ENCODE measurements around the gene ARHGAP5. TPM values are rescaled to one million over a fixed set of nuclear protein-coding genes. Genes with fewer than 3 reads are reported as not detected.

Gene ARHGAP5
- total RNA-seq (2011; cell fraction: chromatin; rRNA removed; ENCODE audit: low replicate concordance), result 4.8 and 32.4 TPM in 2 replicates
- total RNA-seq (2011; cell fraction: nucleolus; rRNA removed), result 2.0 and 4.3 TPM in 2 replicates
- total RNA-seq (2011; cell fraction: nucleoplasm; rRNA removed), result 8.2 and 10.0 TPM in 2 replicates
- total RNA-seq (2014; rRNA removed) (10.2 and 10.4 TPM in 2 replicates), total RNA-seq (2014; rRNA removed; fragmentation: Illumina TruSeq; extraction: Trizol) (21.8 and 27.3 TPM in 2 replicates), total RNA-seq (2015; rRNA removed; fragmentation: Illumina TruSeq; extraction: Trizol) (21.1 and 21.2 TPM in 2 replicates), total RNA-seq (2021) (20.8 and 21.5 TPM in 2 replicates), polyA plus RNA-seq (2011; rRNA removed) (10.4 and 12.7 TPM in 2 replicates), polyA plus RNA-seq (2014; fragmentation: Illumina TruSeq; extraction: Trizol) (9.6 and 12.1 TPM in 2 replicates), polyA plus RNA-seq (2014; fragmentation: Nextera tagmentation; extraction: Ambion mirVana) (1 to 10 TPM; 3.1 to 4.4 TPM), polyA plus RNA-seq (2014; rRNA removed) (6.2 and 7.6 TPM in 2 replicates), polyA minus RNA-seq (2011; rRNA and poly(A)+ RNA removed) (47.5 and 58.8 TPM in 2 replicates), Bru-seq, nascent RNA (percentile 79 among the genes with signal in this experiment), BruChase-seq, experiment 1, labeled RNA remaining after a 2-hour chase (percentile 83 among the genes with signal in this experiment), BruChase-seq, experiment 2, labeled RNA remaining after a 6-hour chase (percentile 85 among the genes with signal in this experiment)
- 1.4 and 3.6 TPM in 2 replicates for polyA plus RNA-seq (2011; cell fraction: cytosol; rRNA removed)
- polyA plus RNA-seq (2011; cell fraction: nucleus; rRNA removed), result 3.0 and 4.7 TPM in 2 replicates
- 9.6 and 11.4 TPM in 2 replicates for polyA plus RNA-seq (2012)
- polyA minus RNA-seq (2011; cell fraction: cytosol; rRNA and poly(A)+ RNA removed), result 13.1 and 19.8 TPM in 2 replicates
- 8.8 and 18.4 TPM in 2 replicates for polyA minus RNA-seq (2011; cell fraction: nucleus; rRNA and poly(A)+ RNA removed)
- long read RNA-seq, experiment 1, full-length matches to known transcripts, result 7 of 36 reads
- long read RNA-seq, experiment 1, partial matches to known transcripts, result 20 of 36 reads
- long read RNA-seq, experiment 1, other reads (novel, unspliced or antisense), result 9 of 36 reads
- long read RNA-seq, experiment 2, partial matches to known transcripts, result 1 of 7 reads
- long read RNA-seq, experiment 2, other reads (novel, unspliced or antisense), result 4 of 7 reads
- long read RNA-seq, experiment 3, partial matches to known transcripts, result 3 of 5 reads
- long read RNA-seq, experiment 3, other reads (novel, unspliced or antisense), result 2 of 5 reads

GRCh38 chr14:32077081-32078022 is at the start of gene ARHGAP5:
ARHGAP5 (plus strand) TSS chr14:32077304; CDS start chr14:32090670, 13,366 bp downstream.
- 0% methylated on average over 15 of the region's 98 CpGs for WGBS (ENCODE audit: insufficient coverage, low coverage, missing lambda C conversion rate)
- in situ Hi-C loops (cut with MboI), result no loop called here
- H3K4me1 ChIP-seq (replicated peaks in 1 of 2; ENCODE audit: control insufficient read depth in 2 of 2, insufficient read depth in 2 of 2, low read length in 2 of 2), result no peaks in the 10 kb centered on the region; a peak in 3 of 5 replicates
- TF ChIP-seq KDM5B (IDR thresholded peaks at IDR 0.05; ENCODE audit: insufficient replicate concordance, low read depth, low read length) (peak; percentile 22), ZNF644 (tag; IDR thresholded peaks at IDR 0.05; ENCODE audit: low read depth) (no peak), CTCF (IDR thresholded peaks at IDR 0.05 in 2 of 3, conservative IDR thresholded peaks at IDR 0.05 in 1 of 3; ENCODE audit: insufficient read depth in 2 of 3, low read depth in 1 of 3, low read length in 3 of 3) (peak in 1 of 3 experiments; percentile 14; a peak in 1 of 6 replicates), GMEB1 (CRISPR knock-in tag; IDR thresholded peaks at IDR 0.05) (no peak), MCM2 (IDR thresholded peaks at IDR 0.05; ENCODE audit: low read depth) (no peak), TEAD1 (CRISPR knock-in tag; IDR thresholded peaks at IDR 0.05) (0 out of 4 replicates have a peak, but pooled peaks of 1 of the 2 experiments have one; percentile 13), ETS1 (conservative IDR thresholded peaks at IDR 0.05; ENCODE audit: control insufficient read depth, low read depth, low read length) (no peak), ARID1B (IDR thresholded peaks at IDR 0.05) (no peak), ASH1L (IDR thresholded peaks at IDR 0.05; ENCODE audit: borderline replicate concordance, low read depth, partially characterized antibody) (no peak)

More at GRCh38 chr14:32077081-32078022, at the start of gene ARHGAP5:
- H2AFZ ChIP-seq (ENCODE audit: low read depth, low read length), result peak within 1 kb of the TSS; percentile 98
- peak within 1 kb of the TSS; percentile 78 for H3K4me3 ChIP-seq
- H3K9ac ChIP-seq (ENCODE audit: insufficient read depth in 1 of 2, low read depth in 2 of 2, low read length in 2 of 2), result peak within 1 kb of the TSS; percentile 73 to 94
- H3K9me1 ChIP-seq (ENCODE audit: control insufficient read depth, insufficient read depth, low read length), result no peaks in the 10 kb centered on the region
- peak within 1 kb of the TSS; percentile 91 for H3K27ac ChIP-seq (ENCODE audit: extremely low read depth, low read depth, low read length)
- peaks cover 48% of the 10 kb centered on the region for H3K79me2 ChIP-seq (ENCODE audit: control insufficient read depth, insufficient read depth, low read length)
- H3K9me3 ChIP-seq (replicated peaks; ENCODE audit: control insufficient read depth, insufficient read depth, low read depth, low read length), result no peaks in the 10 kb centered on the region
- 0 out of 2 replicates have a peak, but pooled peaks cover 3% of the 10 kb centered on the region for H4K20me1 ChIP-seq (replicated peaks; ENCODE audit: control insufficient read depth, insufficient read depth, low read length)
- ChIA-PET POLR2A (interaction anchor here (0.5 to 1.5 kb wide), 8 partner anchors 9 to 1211 kb away, joined by 3 to 4 read pairs (median 3); no protein-coding TSS in a partner anchor), CTCF (ENCODE audit: low intra/inter-chr PET ratio) (no interaction called here)
- intact Hi-C loops (cut with micrococcal nuclease), result loop anchor here (10.0 kb wide), 1 partner anchor 573 kb away; no protein-coding TSS in a partner anchor
- H3K27me3 ChIP-seq (ENCODE audit: control insufficient read depth in 2 of 2, insufficient read depth in 2 of 2, low read length in 2 of 2), result no peaks in the 10 kb centered on the region
- DNase-seq (ENCODE audit: extremely low read depth in 1 of 4, low spot score in 3 of 4), result peak in 1 of 4 experiments; percentile 28
- FAIRE-seq, result no peak
- H3K4me2 ChIP-seq (ENCODE audit: insufficient read depth, low read length), result peak within 1 kb of the TSS; percentile 95
- no TSS peak for BruUV-seq (replicated peaks)
- ATAC-seq, result peak; percentile 66
- no peaks in the 10 kb centered on the region for H3K36me3 ChIP-seq (ENCODE audit: control insufficient read depth, insufficient read depth, low read length)

All from K562 (cell line).